GM04504 (cell line): ENCODE measurements around the gene OSTF1.

Experiments used
- DNase-seq: peaks from one replicate; pipeline ENCODE4 v3.0.0-alpha.2; 2012; ENCODE audit warnings: low read depth

Gene OSTF1

GRCh38 chr9:75085640-75086039, 2.7 kb upstream of the OSTF1 start:
- no peak for DNase-seq

GRCh38 chr9:75086541-75087288, 1.6 kb upstream of the OSTF1 start:
- no peak for DNase-seq

GRCh38 chr9:75087289-75087823, 958 bp upstream of the OSTF1 start:
- no peak for DNase-seq

GRCh38 chr9:75088646-75089372, 495 bp downstream of the OSTF1 start:
- no peak for DNase-seq

- no peak for DNase-seq
These were observed 1.1 kb downstream of the OSTF1 start for GRCh38 chr9:75089373-75089766.

GRCh38 chr9:75090579-75090978, 2.3 kb downstream of the OSTF1 start:
- no peak for DNase-seq

GRCh38 chr9:75092766-75093165, 4.5 kb downstream of the OSTF1 start:
- DNase-seq, result no peak

GRCh38 chr9:75096796-75097195, 8.5 kb downstream of the OSTF1 start:
- DNase-seq, result no peak

GRCh38 chr9:75101004-75101588, 12.8 kb downstream of the OSTF1 start:
- DNase-seq, result no peak

GRCh38 chr9:75102177-75102790, 14.0 kb downstream of the OSTF1 start:
- DNase-seq, result no peak

GRCh38 chr9:75104607-75105006, 16.3 kb downstream of the OSTF1 start:
- DNase-seq, result no peak

- DNase-seq, result no peak
These were observed 16.8 kb downstream of the OSTF1 start for GRCh38 chr9:75105019-75105540.

- no peak for DNase-seq
These were observed 17.5 kb downstream of the OSTF1 start for GRCh38 chr9:75105841-75106240.

- no peak for DNase-seq
These were observed 18.5 kb downstream of the OSTF1 start for GRCh38 chr9:75106857-75107256.

- no peak for DNase-seq
These were observed 20.3 kb downstream of the OSTF1 start for GRCh38 chr9:75108571-75108970.

GRCh38 chr9:75109210-75109839, 21.0 kb downstream of the OSTF1 start:
- DNase-seq, result no peak

GRCh38 chr9:75111019-75111622, 22.8 kb downstream of the OSTF1 start:
- DNase-seq, result no peak

GRCh38 chr9:75112789-75113188, 24.5 kb downstream of the OSTF1 start:
- no peak for DNase-seq

- DNase-seq, result no peak
These were observed 28.0 kb downstream of the OSTF1 start for GRCh38 chr9:75116306-75116705.

GRCh38 chr9:75117564-75117963, 29.2 kb downstream of the OSTF1 start:
- no peak for DNase-seq

- no peak for DNase-seq
These were observed 32.4 kb downstream of the OSTF1 start for GRCh38 chr9:75120686-75121085.
